Smooth muscle cell (in vitro differentiated cells): ENCODE measurements around the gene RRBP1. TPM values are rescaled to one million over a fixed set of nuclear protein-coding genes. Genes with fewer than 3 reads are reported as not detected.

Experiments used
- DNase-seq: peaks from one replicate; lab custom pipeline; 2025; ENCODE audit not compliant: unreplicated experiment; lab: John Stamatoyannopoulos, UW
- H2AFZ ChIP-seq: fragments of 200-600 bp; sonication (generic); 2 replicates; pipeline ENCODE4 v1.6.0; 2016; ENCODE audit warnings: antibody characterized with exemption, low read depth, mild to moderate bottlenecking
- H3F3A ChIP-seq: fragments of 200-600 bp; sonication (generic); 2 replicates; pipeline ENCODE4 v1.6.0; 2017; ENCODE audit warnings: antibody characterized with exemption, low read depth
- H3K27ac ChIP-seq: fragments of 200-600 bp; sonication (generic); 2 replicates; pipeline ENCODE4 v1.5.1; 2016; ENCODE audit warnings: low read depth, mild to moderate bottlenecking
- H3K27me3 ChIP-seq: fragments of 200-600 bp; sonication (generic); 2 replicates; pipeline ENCODE4 v1.6.1; 2016; ENCODE audit warnings: low read depth, mild to moderate bottlenecking
- H3K36me3 ChIP-seq: fragments of 200-600 bp; sonication (generic); 2 replicates; pipeline ENCODE4 v1.5.1; 2016; ENCODE audit warnings: low read depth
- H3K4me1 ChIP-seq: fragments of 200-600 bp; sonication (generic); 2 replicates; pipeline ENCODE4 v1.5.1; 2016; ENCODE audit warnings: low read depth
- H3K4me2 ChIP-seq: fragments of 200-600 bp; sonication (generic); 2 replicates; pipeline ENCODE4 v1.6.0; 2016; ENCODE audit warnings: mild to moderate bottlenecking
- H3K4me3 ChIP-seq: fragments of 200-600 bp; sonication (generic); 2 replicates; pipeline ENCODE4 v1.5.1; 2016; ENCODE audit warnings: mild to moderate bottlenecking
- H3K79me2 ChIP-seq: fragments of 200-600 bp; sonication (generic); 2 replicates; pipeline ENCODE4 v1.6.0; 2016; ENCODE audit warnings: low read depth, mild to moderate bottlenecking
- H3K9ac ChIP-seq: fragments of 200-600 bp; sonication (generic); 2 replicates; pipeline ENCODE4 v1.6.0; 2016; ENCODE audit warnings: low read depth
- H3K9me3 ChIP-seq: fragments of 200-600 bp; sonication (generic); replicated peaks from 2 replicates; pipeline ENCODE4 v1.5.1; 2016; ENCODE audit warnings: low read depth
- H4K20me1 ChIP-seq: fragments of 200-600 bp; sonication (generic); 2 replicates; pipeline ENCODE4 v1.6.0; 2016; ENCODE audit warnings: low read depth
- WGBS: methylation state at CpG from one replicate; pipeline ENCODE4 v1.1.7; 2016; ENCODE audit warnings: low lambda C conversion rate; 5-methylcytosine and 5-hydroxymethylcytosine counted together
- polyA plus RNA-seq: library from polyadenylated mRNA; unstranded; fragments of >200 nt; fragmentation: Nextera tagmentation; extraction: Ambion mirVana; gene quantifications from 2 replicates; pipeline ENCODE4 v1.2.1, GENCODE V29; 2016
- total RNA-seq: library from RNA; depleted of rRNA; stranded (reverse); fragments of >200 nt; gene quantifications from 2 replicates; pipeline ENCODE4 v1.2.3, GENCODE V29; 2014
- TF ChIP-seq, protein P1 (sequence below): fragments of 200-600 bp; sonication (generic); IDR thresholded peaks from 2 replicates; pipeline ENCODE4 v1.5.1; 2017; ENCODE audit warnings: borderline replicate concordance, mild to moderate bottlenecking, antibody characterized with exemption; ENCODE audit not compliant: insufficient read depth, poor library complexity, severe bottlenecking

The RRBP1 gene
- total and polyA plus RNA-seq, 2 experiments from 2014 or later = 142 to 226 TPM

DNA sequence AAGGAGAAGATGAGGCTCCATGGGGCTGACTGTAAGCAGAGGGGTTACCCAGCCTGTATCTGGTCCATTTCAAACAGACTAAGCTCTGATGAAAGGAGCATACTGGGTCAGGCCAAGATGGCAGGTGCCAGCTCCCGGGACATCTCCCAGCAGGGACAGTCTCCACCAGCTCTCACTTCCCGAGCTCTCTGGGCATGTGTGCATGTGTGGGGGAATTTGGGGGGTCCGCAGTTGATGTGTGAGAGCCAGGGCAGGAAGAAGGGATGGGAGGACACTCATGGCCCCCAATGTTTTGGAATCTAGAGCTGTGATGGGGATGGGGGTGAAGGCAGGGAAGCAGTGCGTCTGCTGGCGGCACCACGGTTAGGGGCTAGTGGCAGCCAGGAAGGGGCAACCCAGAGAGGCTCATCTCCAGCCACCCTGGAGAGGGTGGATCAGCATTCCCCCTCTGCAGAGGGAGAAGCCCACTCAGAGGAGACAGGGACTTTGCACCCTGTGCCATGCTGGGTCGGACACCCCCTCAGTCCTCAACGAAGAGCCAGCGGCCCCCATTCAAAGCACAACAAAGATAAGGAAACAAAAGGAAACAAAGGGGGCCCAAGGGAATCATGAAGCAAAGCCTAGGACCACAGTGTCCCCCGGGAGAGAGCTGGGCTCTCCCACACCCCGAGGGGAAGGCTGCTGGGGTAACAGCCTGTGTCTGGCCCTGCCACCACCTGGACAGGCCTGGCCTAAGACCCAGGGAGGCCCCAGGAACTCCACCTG, 59.8 kb downstream of the RRBP1 start:
- Histone ChIP-seq H3K4me1 (no peaks in the 10 kb centered on the region), H3K79me2 (no peaks in the 10 kb centered on the region), H3K9me3 (no peaks in the 10 kb centered on the region), H3K9ac (no peak overlapping the region), H3K36me3 (no peaks in the 10 kb centered on the region), H3K4me3 (no peak overlapping the region), H4K20me1 (peaks cover 100% of the 10 kb centered on the region), H3K27ac (no peak overlapping the region), H3K4me2 (no peak overlapping the region), H3K27me3 (no peaks in the 10 kb centered on the region), H2AFZ (no peak overlapping the region), H3F3A (peaks cover 15% of the 10 kb centered on the region)
- TF ChIP-seq, protein P1, sequence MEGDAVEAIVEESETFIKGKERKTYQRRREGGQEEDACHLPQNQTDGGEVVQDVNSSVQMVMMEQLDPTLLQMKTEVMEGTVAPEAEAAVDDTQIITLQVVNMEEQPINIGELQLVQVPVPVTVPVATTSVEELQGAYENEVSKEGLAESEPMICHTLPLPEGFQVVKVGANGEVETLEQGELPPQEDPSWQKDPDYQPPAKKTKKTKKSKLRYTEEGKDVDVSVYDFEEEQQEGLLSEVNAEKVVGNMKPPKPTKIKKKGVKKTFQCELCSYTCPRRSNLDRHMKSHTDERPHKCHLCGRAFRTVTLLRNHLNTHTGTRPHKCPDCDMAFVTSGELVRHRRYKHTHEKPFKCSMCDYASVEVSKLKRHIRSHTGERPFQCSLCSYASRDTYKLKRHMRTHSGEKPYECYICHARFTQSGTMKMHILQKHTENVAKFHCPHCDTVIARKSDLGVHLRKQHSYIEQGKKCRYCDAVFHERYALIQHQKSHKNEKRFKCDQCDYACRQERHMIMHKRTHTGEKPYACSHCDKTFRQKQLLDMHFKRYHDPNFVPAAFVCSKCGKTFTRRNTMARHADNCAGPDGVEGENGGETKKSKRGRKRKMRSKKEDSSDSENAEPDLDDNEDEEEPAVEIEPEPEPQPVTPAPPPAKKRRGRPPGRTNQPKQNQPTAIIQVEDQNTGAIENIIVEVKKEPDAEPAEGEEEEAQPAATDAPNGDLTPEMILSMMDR = no peak
- 95% methylated on average over 11 of the region's 11 CpGs for WGBS
- DNase-seq = no peak

DNA sequence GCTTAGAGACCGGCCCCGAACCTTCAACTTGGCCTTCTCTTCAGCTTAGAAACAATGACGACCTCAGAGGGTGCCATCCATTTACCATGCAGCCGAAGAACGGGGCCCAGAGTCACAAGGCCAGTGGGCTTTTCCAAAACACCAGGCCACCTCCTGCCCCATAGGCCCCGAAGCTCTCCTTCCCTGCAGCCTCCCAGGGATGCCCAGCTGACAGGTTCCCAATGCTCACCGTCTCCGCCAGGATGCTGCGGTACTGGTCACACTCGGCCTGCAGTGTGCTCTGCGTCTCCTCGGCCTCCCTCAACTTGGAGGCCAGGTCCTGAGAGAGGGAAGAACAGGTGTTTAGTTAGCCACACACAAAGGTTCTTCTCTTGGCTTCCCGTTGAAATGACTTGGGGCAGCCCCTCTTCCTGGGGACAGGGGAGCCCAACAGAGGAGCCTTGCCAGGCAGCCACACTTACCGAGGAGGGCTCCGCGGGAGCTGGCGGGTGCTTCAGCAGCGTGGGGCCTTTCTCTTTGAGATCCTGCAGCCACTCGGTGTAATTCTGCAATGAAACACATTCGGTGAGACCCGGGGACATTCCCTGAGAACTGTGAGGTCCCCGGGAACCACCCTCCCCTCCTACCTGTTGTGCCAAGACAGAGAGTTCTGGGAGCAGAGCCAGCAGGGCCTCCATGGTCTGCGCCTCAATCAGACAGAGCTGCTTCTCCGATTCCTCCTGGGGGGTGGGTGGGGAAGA, 60.6 kb downstream of the RRBP1 start:
- Histone ChIP-seq H3K79me2 (no peaks in the 10 kb centered on the region), H3K4me2 (no peak overlapping the region), H3K27ac (no peak overlapping the region), H3K27me3 (no peaks in the 10 kb centered on the region), H3K4me3 (no peak overlapping the region), H2AFZ (no peak overlapping the region), H3K9me3 (no peaks in the 10 kb centered on the region), H3K36me3 (no peaks in the 10 kb centered on the region), H3F3A (peaks cover 20% of the 10 kb centered on the region), H3K4me1 (no peaks in the 10 kb centered on the region), H3K9ac (no peak overlapping the region), H4K20me1 (peaks cover 100% of the 10 kb centered on the region)
- no peak for DNase-seq
- TF ChIP-seq, protein P1 = no peak
- WGBS = 96% methylated on average over 24 of the region's 24 CpGs

DNA sequence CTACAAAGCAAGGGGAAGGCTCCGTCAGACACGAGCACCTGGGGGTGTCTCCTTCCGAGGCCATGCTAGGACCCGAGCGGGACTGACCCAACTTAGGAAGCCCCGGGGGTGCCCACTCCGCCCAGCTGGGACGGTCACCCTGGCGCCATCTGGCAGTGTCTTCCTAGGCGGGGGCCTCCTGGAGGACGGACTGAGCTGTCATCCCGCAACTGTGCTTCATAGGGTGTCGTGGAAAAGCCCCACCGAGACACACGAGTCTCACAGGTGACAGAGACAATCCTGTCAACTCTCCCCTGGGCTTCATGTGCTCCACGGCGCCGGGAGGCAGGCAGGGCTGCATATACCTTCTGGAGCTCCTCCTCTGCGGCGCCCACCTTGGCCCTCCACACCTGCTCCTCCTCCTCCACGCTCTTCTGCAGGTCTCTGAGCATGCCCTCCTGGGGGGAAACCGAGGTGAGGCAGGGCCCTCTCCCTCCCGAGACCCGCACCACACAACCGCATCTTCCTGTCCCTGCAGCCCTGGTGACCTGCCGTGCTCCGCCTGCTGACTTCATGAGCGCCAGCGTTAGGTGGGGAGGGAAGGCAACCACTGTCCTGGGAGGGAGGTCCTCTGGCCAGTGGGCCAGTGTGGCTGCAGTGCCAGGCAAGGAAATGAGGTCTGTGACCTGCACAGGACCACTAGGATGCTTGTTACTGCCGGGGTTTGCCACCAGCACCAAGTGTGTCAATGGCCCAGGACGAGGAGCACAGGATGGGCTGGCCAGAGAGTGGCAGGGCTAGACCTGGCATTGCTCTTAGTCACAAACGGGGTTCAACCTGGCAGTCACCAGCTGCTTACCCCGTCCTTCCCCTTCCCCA, 61.4 kb downstream of the RRBP1 start:
- no peak for DNase-seq

More for the DNA sequence above, 61.4 kb downstream of the RRBP1 start:
- TF ChIP-seq, protein P1 = no peak
- Histone ChIP-seq H3K4me2 (no peak overlapping the region), H4K20me1 (peaks cover 100% of the 10 kb centered on the region), H3K27me3 (no peaks in the 10 kb centered on the region), H3K27ac (no peak overlapping the region), H2AFZ (no peak overlapping the region), H3K79me2 (no peaks in the 10 kb centered on the region), H3K9ac (no peak overlapping the region), H3K36me3 (no peaks in the 10 kb centered on the region), H3F3A (peaks cover 27% of the 10 kb centered on the region), H3K4me1 (no peaks in the 10 kb centered on the region), H3K4me3 (no peak overlapping the region), H3K9me3 (no peaks in the 10 kb centered on the region)
- 98% methylated on average over 32 of the region's 33 CpGs for WGBS
